HCT116 (cell line): Measurements from ENCODE around the gene DHX16. TPM values are rescaled to one million over a fixed set of nuclear protein-coding genes. Genes with fewer than 3 reads are reported as not detected.

Experiments
- ATAC-seq: fragments of 200-7000 bp; cut with Tn5 transposase; 2 replicates; pipeline ENCODE4 v1.9.1; 2020; ENCODE audit warnings: mild to moderate bottlenecking, moderate library complexity
- BruUV-seq: library from RNA; stranded (reverse); fragments of 400-500 nt; replicated peaks from 2 replicates; lab custom pipeline; 2021; lab: Mats Ljungman, UMichigan
- CTCF ChIA-PET: fragments of 300-600 bp; sonication (Branson Sonifier 250); formaldehyde crosslinking; loops from one replicate; lab custom pipeline; 2021; ENCODE audit warnings: antibody characterized with exemption; lab: Charles Lee
- POLR2A ChIA-PET: fragments of 300-600, 350-600 bp; sonication (Branson Sonifier 250); formaldehyde crosslinking; loops from one replicate; lab custom pipeline; 2021; ENCODE audit warnings: antibody characterized with exemption; lab: Charles Lee
- RAD21 ChIA-PET, 2 experiments: fragments of 300-600 bp; sonication (Branson Sonifier 250); formaldehyde crosslinking; loops; one replicate each; lab custom pipeline; 2023; ENCODE audit warnings: low total read pairs in 2 of 2; ENCODE audit not compliant: uncharacterized antibody in 2 of 2, unreplicated experiment in 2 of 2, low non-redundant PET in 1 of 2; lab: Charles Lee
- DNase-seq: peaks from one replicate; pipeline ENCODE4 v3.0.0-alpha.2; 2010; ENCODE audit warnings: low read depth, low spot score
- H2AFZ ChIP-seq: fragments of 200-600 bp; shearing (Covaris generic), sonication (generic); 2 replicates; pipeline ENCODE4 v1.6.1; 2017; ENCODE audit warnings: low read depth, mixed run types, mixed read lengths, antibody characterized with exemption, low read length; ENCODE audit not compliant: poor library complexity, severe bottlenecking
- H3K27ac ChIP-seq: 2 replicates; pipeline ENCODE4 v1.5.1; 2012; ENCODE audit warnings: low read depth, low read length
- H3K27me3 ChIP-seq: fragments of 200-600 bp; sonication (generic); 2 replicates; pipeline ENCODE4 v1.6.1; 2016; ENCODE audit warnings: mixed run types, low read length, mixed read lengths; ENCODE audit not compliant: insufficient read depth
- H3K36me3 ChIP-seq, 2 experiments: fragments of 200-500 bp in 1 of 2; fragments of 200-600 bp in 1 of 2; sonication (Bioruptor generic) in 1 of 2; sonication (generic) in 1 of 2; 2 replicates each; pipeline versions ENCODE4 v1.5.1 to v1.6.1; 2014 to 2016; ENCODE audit warnings: low read length in 2 of 2, inconsistent platforms in 1 of 2, mixed read lengths in 1 of 2, mixed run types in 1 of 2; ENCODE audit not compliant: insufficient read depth in 2 of 2, control insufficient read depth in 1 of 2
- H3K4me1 ChIP-seq, 2 experiments: fragments of 200-600 bp in 1 of 2; sonication (generic) in 1 of 2; 2 replicates each; pipeline versions ENCODE4 v1.5.1 to v1.6.1; 2012 to 2017; ENCODE audit warnings: low read length in 2 of 2, inconsistent platforms in 1 of 2, mild to moderate bottlenecking in 1 of 2, mixed read lengths in 1 of 2, mixed run types in 1 of 2, moderate library complexity in 1 of 2; ENCODE audit not compliant: insufficient read depth in 2 of 2, control insufficient read depth in 1 of 2
- H3K4me2 ChIP-seq: fragments of 200-600 bp; sonication (generic); 2 replicates; pipeline ENCODE4 v1.6.1; 2017; ENCODE audit warnings: mixed run types, low read length, mixed read lengths
- H3K4me3 ChIP-seq, 2 experiments: fragments of 200-600 bp in 1 of 2; sonication (generic) in 1 of 2; replicated peaks in 1 of 2; 2 replicates each; pipeline ENCODE4 v1.5.1; 2011 to 2016; ENCODE audit warnings: low read length in 2 of 2, control low read depth in 1 of 2, low read depth in 1 of 2, mild to moderate bottlenecking in 1 of 2, mixed read lengths in 1 of 2, mixed run types in 1 of 2
- H3K79me2 ChIP-seq: fragments of 200-600 bp; sonication (generic); 2 replicates; pipeline ENCODE4 v1.6.1; 2017; ENCODE audit warnings: mild to moderate bottlenecking, mixed run types, low read length, moderate library complexity, mixed read lengths; ENCODE audit not compliant: insufficient read depth
- H3K9ac ChIP-seq: fragments of 200-600 bp; sonication (generic); 2 replicates; pipeline ENCODE4 v1.6.1; 2016; ENCODE audit warnings: low read length, mixed read lengths
- H3K9me2 ChIP-seq: fragments of 200-600 bp; sonication (generic), shearing (Covaris generic); 2 replicates; pipeline ENCODE4 v1.6.1; 2017; ENCODE audit warnings: mixed run types, mild to moderate bottlenecking, moderate library complexity; ENCODE audit not compliant: insufficient read depth
- H3K9me3 ChIP-seq, 2 experiments: fragments of 200-500 bp in 1 of 2; fragments of 200-600 bp in 1 of 2; sonication (Bioruptor generic) in 1 of 2; sonication (generic) in 1 of 2; 2 replicates each; pipeline ENCODE4 v1.6.1; 2014 to 2017; ENCODE audit warnings: low read length in 2 of 2, mixed read lengths in 2 of 2, inconsistent platforms in 1 of 2, low read depth in 1 of 2, mild to moderate bottlenecking in 1 of 2, mixed run types in 1 of 2, moderate library complexity in 1 of 2; ENCODE audit not compliant: control insufficient read depth in 1 of 2, insufficient read depth in 1 of 2
- H4K20me1 ChIP-seq: fragments of 200-600 bp; sonication (generic), shearing (Covaris generic); 2 replicates; pipeline ENCODE4 v1.6.1; 2017; ENCODE audit warnings: mixed run types, mild to moderate bottlenecking, moderate library complexity; ENCODE audit not compliant: insufficient read depth
- EGR1 ChIP-seq: IDR thresholded peaks from 2 replicates; pipeline ENCODE4 v1.6.1; 2012; ENCODE audit warnings: low read depth
- EZH2phosphoT487 ChIP-seq: fragments of 200-600 bp; IDR thresholded peaks from 2 replicates; pipeline ENCODE4 v1.6.1; 2018; ENCODE audit warnings: antibody characterized with exemption, borderline replicate concordance
- FOSL1 ChIP-seq: IDR thresholded peaks from 2 replicates; pipeline ENCODE4 v1.6.1; 2012; ENCODE audit warnings: low read depth
- JUND ChIP-seq: IDR thresholded peaks from 2 replicates; pipeline ENCODE4 v1.6.1; 2012
- POLR2A ChIP-seq: IDR thresholded peaks from 2 replicates; pipeline ENCODE4 v1.7.0; 2011; ENCODE audit warnings: borderline replicate concordance; ENCODE audit not compliant: insufficient read depth, insufficient read length; ENCODE audit errors: extremely low read depth
- RAD21 ChIP-seq: IDR thresholded peaks from 2 replicates; pipeline ENCODE4 v1.6.1; 2012; ENCODE audit warnings: low read depth, mild to moderate bottlenecking
- SRF ChIP-seq: IDR thresholded peaks from 2 replicates; pipeline ENCODE4 v1.6.1; 2012; ENCODE audit warnings: low read depth
- TCF7L2 ChIP-seq: IDR thresholded peaks from 2 replicates; pipeline ENCODE4 v1.7.0; 2011; ENCODE audit warnings: borderline replicate concordance, inconsistent platforms; ENCODE audit not compliant: insufficient read depth, insufficient read length; ENCODE audit errors: extremely low read depth
- YY1 ChIP-seq: IDR thresholded peaks from 2 replicates; pipeline ENCODE4 v1.6.1; 2011; ENCODE audit warnings: low read length, low read depth, moderate library complexity, mild to moderate bottlenecking; ENCODE audit not compliant: insufficient replicate concordance; ENCODE audit errors: extremely low read depth
- intact Hi-C: fragments of 100-400 bp; cut with micrococcal nuclease; formaldehyde crosslinking; loops from 2 replicates; pipeline ENCODE4 v1.10.0; 2022
- total RNA-seq: library from RNA; stranded (reverse); gene quantifications from one replicate; pipeline ENCODE4 v1.2.1, GENCODE V29; 2021; ENCODE audit not compliant: unreplicated experiment
- TF ChIP-seq, protein P1 (sequence below): IDR thresholded peaks from 2 replicates; pipeline ENCODE4 v1.6.1; 2012
- TF ChIP-seq, protein P2 (sequence below): IDR thresholded peaks from 2 replicates; pipeline ENCODE4 v1.6.1; 2012

Gene DHX16
- total RNA-seq, 1 experiment from 2014 or later, result 46.0 TPM

DNA sequence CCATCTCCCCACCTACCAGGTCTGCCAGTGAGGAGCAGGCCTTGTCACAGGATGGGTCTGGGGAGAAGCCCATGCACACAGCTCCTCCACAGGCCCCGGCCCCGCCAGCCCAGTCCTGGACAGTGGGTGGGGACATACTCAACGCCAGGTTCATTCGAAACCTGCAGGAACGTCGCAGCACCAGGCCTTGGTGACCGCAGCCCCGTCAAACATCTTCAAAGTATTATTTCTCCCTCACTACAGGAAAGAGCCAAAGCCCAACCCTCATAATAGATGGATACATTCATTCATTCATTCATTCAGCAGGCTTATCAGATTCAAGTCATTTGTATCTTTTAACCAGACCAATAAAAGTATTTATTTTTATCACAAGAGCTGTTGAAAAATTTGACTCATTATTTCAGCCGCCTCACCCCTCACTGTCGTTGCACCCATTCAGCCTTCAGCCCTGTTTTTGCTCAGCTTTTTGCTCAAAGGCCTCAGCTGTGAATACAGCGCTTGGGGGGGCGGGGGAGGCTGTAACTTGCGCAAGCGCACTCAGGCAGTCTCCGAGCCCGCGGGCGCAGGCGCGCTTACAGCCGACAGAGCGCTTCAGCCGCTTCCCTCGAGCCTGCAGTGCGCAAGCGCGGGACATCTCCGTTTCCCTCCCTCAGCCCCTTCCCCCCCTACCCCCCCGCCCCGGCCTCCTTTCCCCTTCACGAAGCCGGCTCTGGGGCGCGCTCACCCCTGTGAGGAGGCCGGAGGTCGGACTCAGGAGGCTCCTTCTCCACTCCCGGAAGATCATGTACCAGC lies 26.2 kb downstream of the DHX16 start, which contains the start of gene C6orf136:
C6orf136 (plus strand) TSS at position 684 of the 792 bp plus-strand sequence; CDS start at position 783, 99 bp downstream.
- H3K4me3 ChIP-seq, result peak within 1 kb of the TSS; percentile 85 to 92
- DNase-seq, result peak; percentile 87
- ATAC-seq, result peak; percentile 81
- TF ChIP-seq, protein P1, sequence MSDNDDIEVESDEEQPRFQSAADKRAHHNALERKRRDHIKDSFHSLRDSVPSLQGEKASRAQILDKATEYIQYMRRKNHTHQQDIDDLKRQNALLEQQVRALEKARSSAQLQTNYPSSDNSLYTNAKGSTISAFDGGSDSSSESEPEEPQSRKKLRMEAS, result no peak
- no peak for TF ChIP-seq TCF7L2
- 0 out of 2 replicates have a peak, but pooled peaks have one; percentile 40 for TF ChIP-seq EGR1
- ChIA-PET RAD21 (interaction anchor here in 1 of 2 experiments (1.0 kb wide), 1 partner anchor 84 kb away, joined by 4 read pairs; no protein-coding TSS in a partner anchor), CTCF (interaction anchor here (0.6 kb wide), 1 partner anchor 84 kb away, joined by 6 read pairs; no protein-coding TSS in a partner anchor), POLR2A (interaction anchor here (1.3 kb wide), 2 partner anchors 32 to 84 kb away, joined by 3 to 4 read pairs; no protein-coding TSS in a partner anchor)
- no peaks in the 10 kb centered on the region for H3K27me3 ChIP-seq
- H3K36me3 ChIP-seq, result peaks cover 12 to 15% of the 10 kb centered on the region in 2 experiments; a peak in 3 of 4 replicates
- peaks cover 6 to 15% of the 10 kb centered on the region in 2 experiments for H3K4me1 ChIP-seq
- H3K9me2 ChIP-seq, result no peaks in the 10 kb centered on the region
- peaks cover 23% of the 10 kb centered on the region for H3K79me2 ChIP-seq
- peak within 1 kb of the TSS; percentile 82 for H3K4me2 ChIP-seq
- H3K9me3 ChIP-seq, result no peaks in the 10 kb centered on the region
- H2AFZ ChIP-seq, result no peak within 1 kb of the TSS
- peak within 1 kb of the TSS; percentile 96 for H3K9ac ChIP-seq
- no peaks in the 10 kb centered on the region for H4K20me1 ChIP-seq
- TSS peak; percentile 61 for BruUV-seq
- peak within 1 kb of the TSS; percentile 94 for H3K27ac ChIP-seq
- intact Hi-C loops, result no loop called here

DNA sequence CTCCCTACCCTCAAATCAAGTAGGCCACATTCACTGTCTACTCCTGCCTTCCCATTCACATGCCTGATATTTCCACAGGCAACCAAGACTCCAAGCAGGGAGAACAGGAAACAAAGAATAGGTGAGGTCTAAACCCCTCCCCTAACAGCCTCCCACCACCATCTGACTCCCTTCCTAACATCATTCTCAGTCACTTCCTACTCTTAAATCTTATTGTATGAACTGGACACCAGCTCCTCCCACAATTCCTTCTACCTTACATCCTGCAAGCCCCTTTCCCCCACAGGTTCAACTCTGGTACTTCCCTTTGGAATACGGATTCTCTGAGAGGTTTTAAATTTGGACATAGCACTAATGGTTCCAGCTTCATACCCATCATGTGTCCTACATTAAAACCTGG lies 26.8 kb downstream of the DHX16 start:
- ATAC-seq, result no peak
- RAD21 ChIA-PET, result no interaction called here
- H2AFZ ChIP-seq, result no peak overlapping the region
- peaks cover 9 to 13% of the 10 kb centered on the region in 2 experiments; a peak in 3 of 4 replicates for H3K36me3 ChIP-seq
- no peak for DNase-seq
- H3K4me3 ChIP-seq, result no peak overlapping the region
- no peaks in the 10 kb centered on the region for H4K20me1 ChIP-seq
- H3K27ac ChIP-seq, result peak overlapping the region; percentile 37
- no peaks in the 10 kb centered on the region for H3K9me2 ChIP-seq
- H3K4me2 ChIP-seq, result peak overlapping the region; percentile 82
- H3K9me3 ChIP-seq, result no peaks in the 10 kb centered on the region
- BruUV-seq, result no TSS peak
- no peaks in the 10 kb centered on the region for H3K27me3 ChIP-seq
- POLR2A ChIA-PET, result interaction anchor here (1.3 kb wide), 2 partner anchors 32 to 85 kb away, joined by 3 to 4 read pairs; no protein-coding TSS in a partner anchor
- no peak overlapping the region for H3K9ac ChIP-seq
- intact Hi-C loops, result no loop called here
- TF ChIP-seq SRF, result no peak
- TF ChIP-seq YY1, result no peak
- TF ChIP-seq TCF7L2, result no peak
- TF ChIP-seq EZH2phosphoT487, result no peak
- TF ChIP-seq, protein P2, sequence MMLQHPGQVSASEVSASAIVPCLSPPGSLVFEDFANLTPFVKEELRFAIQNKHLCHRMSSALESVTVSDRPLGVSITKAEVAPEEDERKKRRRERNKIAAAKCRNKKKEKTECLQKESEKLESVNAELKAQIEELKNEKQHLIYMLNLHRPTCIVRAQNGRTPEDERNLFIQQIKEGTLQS, result no peak
- TF ChIP-seq POLR2A, result no peak
- no peak for TF ChIP-seq FOSL1
- TF ChIP-seq JUND, result no peak
- TF ChIP-seq RAD21, result no peak
- TF ChIP-seq, all 23 proteins: peak for 0
- H3K79me2 ChIP-seq, result peaks cover 23% of the 10 kb centered on the region
- H3K4me1 ChIP-seq, result peaks cover 6 to 15% of the 10 kb centered on the region in 2 experiments
- CTCF ChIA-PET, result no interaction called here
